HepG2 (cell line): ENCODE data around the gene ALDH18A1. TPM values are rescaled to one million over a fixed set of nuclear protein-coding genes. Genes with fewer than 3 reads are reported as not detected.
A peak's percentile ranks its signal among the peaks of the same experiment; 100 is the strongest.

ENCODE experiments used
- EEA1 ChIP-seq: sonication (generic); formaldehyde crosslinking; IDR thresholded peaks from 2 replicates; pipeline ENCODE4 v1.5.1; 2020; ENCODE audit warnings: mild to moderate bottlenecking, missing genetic modification reagents, borderline replicate concordance
- MEIS1 ChIP-seq: sonication (generic); formaldehyde crosslinking; IDR thresholded peaks from 2 replicates; pipeline ENCODE4 v1.9.0; 2021; ENCODE audit warnings: mild to moderate bottlenecking, missing genetic modification reagents, moderate library complexity, borderline replicate concordance
- NFE2 ChIP-seq: sonication (generic); formaldehyde crosslinking; IDR thresholded peaks from 2 replicates; pipeline ENCODE4 v1.4.0; 2020; ENCODE audit warnings: missing genetic modification reagents
- PPARG ChIP-seq: conservative IDR thresholded peaks from 2 replicates; pipeline ENCODE4 v1.6.1; 2016; ENCODE audit warnings: missing biosample characterization, missing genetic modification reagents
- RXRB ChIP-seq: IDR thresholded peaks from 2 replicates; pipeline ENCODE4 v1.6.1; 2016; ENCODE audit warnings: borderline replicate concordance, missing genetic modification reagents, missing compliant biosample characterization
- SALL2 ChIP-seq: sonication (generic); formaldehyde crosslinking; IDR thresholded peaks from 2 replicates; pipeline ENCODE4 v1.8.1; 2023; ENCODE audit warnings: mild to moderate bottlenecking, missing genetic modification reagents, inconsistent platforms
- SETDB1 ChIP-seq: sonication (generic); formaldehyde crosslinking; IDR thresholded peaks from 2 replicates; pipeline ENCODE4 v1.5.1; 2020; ENCODE audit warnings: missing genetic modification reagents, mild to moderate bottlenecking, borderline replicate concordance
- SUZ12 ChIP-seq: fragments of 150-350 bp; IDR thresholded peaks from 2 replicates; pipeline ENCODE4 v1.6.1; 2014; ENCODE audit warnings: low read depth, low read length
- TBX3 ChIP-seq: fragments of 450-650 bp; IDR thresholded peaks from 2 replicates; pipeline ENCODE4 v1.6.1; 2017; ENCODE audit warnings: antibody characterized with exemption, mild to moderate bottlenecking, inconsistent platforms, borderline replicate concordance
- TEAD3 ChIP-seq: optimal IDR thresholded peaks from 2 replicates; pipeline ENCODE3; 2016; ENCODE audit warnings: borderline replicate concordance
- ZNF180 ChIP-seq: sonication (generic); formaldehyde crosslinking; IDR thresholded peaks from 2 replicates; pipeline ENCODE4 v1.4.0; 2020; ENCODE audit warnings: low read depth, missing genetic modification reagents, borderline replicate concordance
- ZNF282 ChIP-seq: fragments of 450-650 bp; IDR thresholded peaks from 2 replicates; pipeline ENCODE4 v1.6.1; 2018; ENCODE audit not compliant: partially characterized antibody
- ZNF563 ChIP-seq: sonication (generic); formaldehyde crosslinking; IDR thresholded peaks from 2 replicates; pipeline ENCODE4 v1.8.0; 2022; ENCODE audit warnings: mild to moderate bottlenecking, moderate library complexity, missing genetic modification reagents
- ZNF629 ChIP-seq: sonication (generic); formaldehyde crosslinking; conservative IDR thresholded peaks from 2 replicates; pipeline ENCODE4 v1.5.0; 2020; ENCODE audit warnings: missing genetic modification reagents
- ZNF709 ChIP-seq: sonication (generic); formaldehyde crosslinking; IDR thresholded peaks from 2 replicates; pipeline ENCODE4 v1.5.0; 2020; ENCODE audit warnings: mild to moderate bottlenecking, missing genetic modification reagents
- polyA plus RNA-seq, 8 experiments: library from polyadenylated mRNA; depleted of rRNA in 3 of 8; stranded (reverse) in 7 of 8; unstranded in 1 of 8; fragments of >200 nt; fragmentation: Illumina TruSeq in 4 of 8; extraction: Trizol in 4 of 8; gene quantifications; 2 replicates each; pipeline versions ENCODE4 v1.2.1 to v1.2.3, GENCODE V29; 2011 to 2016; ENCODE audit warnings: low read depth in 4 of 8, missing spikeins in 1 of 8, mixed read lengths in 1 of 8; ENCODE audit not compliant: insufficient read depth in 1 of 8
- total RNA-seq, 5 experiments: library from RNA; depleted of rRNA; stranded (reverse); fragments of >200 nt; fragmentation: Illumina TruSeq; extraction: Trizol; gene quantifications; 2 replicates each; pipeline ENCODE4 v1.2.3, GENCODE V29; 2016; ENCODE audit warnings: low read depth in 1 of 5
- TF ChIP-seq, protein P1 (sequence below): sonication (generic); formaldehyde crosslinking; IDR thresholded peaks from 2 replicates; pipeline ENCODE4 v1.8.0; 2022; ENCODE audit warnings: mild to moderate bottlenecking, missing genetic modification reagents, moderate library complexity
- TF ChIP-seq, protein P2 (sequence below), 2 experiments: IDR thresholded peaks; 2 replicates each; pipeline ENCODE4 v1.6.1; 2011 to 2012; ENCODE audit warnings: low read length in 2 of 2, borderline replicate concordance in 1 of 2, low read depth in 1 of 2, mild to moderate bottlenecking in 1 of 2, moderate library complexity in 1 of 2
- TF ChIP-seq, protein P3 (sequence below): sonication (generic); formaldehyde crosslinking; IDR thresholded peaks from 2 replicates; pipeline ENCODE4 v1.5.0; 2020; ENCODE audit warnings: mild to moderate bottlenecking, missing genetic modification reagents, moderate library complexity
- TF ChIP-seq, protein P4 (sequence below): sonication (generic); formaldehyde crosslinking; IDR thresholded peaks from 2 replicates; pipeline ENCODE4 v1.5.0; 2020; ENCODE audit warnings: mild to moderate bottlenecking, missing genetic modification reagents

The ALDH18A1 gene
- total and polyA plus RNA-seq, 2 of the 13 experiments (the other 11 are each of a cell fraction or from before 2014, with no cell fraction given): 180 to 263 TPM

DNA sequence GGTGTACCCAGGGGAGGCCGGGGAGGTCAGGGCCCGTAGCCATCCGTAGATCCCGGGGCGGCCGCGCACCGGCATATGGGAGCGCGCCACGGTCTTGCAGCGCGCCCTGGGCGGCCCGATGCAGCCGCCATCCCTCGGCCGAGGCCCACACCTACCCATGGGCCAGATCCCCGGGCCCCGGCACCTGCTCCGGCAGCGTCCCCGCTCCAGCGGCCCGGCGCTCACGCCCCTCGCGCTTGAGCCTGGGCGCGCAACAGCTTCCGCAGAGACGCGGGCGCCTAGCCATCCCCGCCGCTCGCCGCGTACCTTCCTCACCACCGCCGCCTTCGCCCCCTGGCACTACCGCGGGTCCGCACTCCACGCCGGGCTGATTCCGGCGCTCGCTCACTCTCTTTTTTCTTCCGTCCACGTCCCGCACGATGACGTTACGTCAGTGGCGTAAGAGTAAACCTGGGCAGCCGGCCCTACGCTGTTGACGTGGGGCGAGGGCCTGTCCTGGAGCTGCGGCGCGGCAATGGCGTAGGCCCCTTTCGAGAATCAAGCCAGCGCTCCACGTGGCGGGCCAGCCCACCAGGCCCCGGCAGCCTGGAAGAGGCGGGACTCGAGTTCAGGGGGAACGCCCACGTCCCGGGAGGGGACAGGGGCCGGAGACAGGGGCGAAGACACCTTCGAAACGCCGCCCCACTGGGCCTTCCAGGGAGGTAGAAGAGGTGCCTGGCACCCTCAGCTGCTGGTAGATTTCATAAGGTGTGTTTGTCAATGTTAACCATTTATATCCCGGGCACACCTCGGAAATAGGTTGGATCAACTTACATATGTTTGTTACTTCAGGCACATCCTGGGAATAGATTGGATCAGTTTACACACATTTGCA is at the start of gene ALDH18A1 (continued):
- TF ChIP-seq SETDB1 (CRISPR knock-in tag) (no peak), RXRB (CRISPR knock-in tag) (peak; percentile 48; the same call in 1 of the 2 replicates), PPARG (CRISPR knock-in tag) (0 out of 2 replicates have a peak, but pooled peaks have one; percentile 12), ZNF282 (no peak), TEAD3 (CRISPR knock-in tag) (no peak), SALL2 (CRISPR knock-in tag) (no peak; the same call in 1 of the 2 replicates), EEA1 (CRISPR knock-in tag) (peak; percentile 91), TBX3 (no peak), ZNF709 (CRISPR knock-in tag) (peak; percentile 35; the same call in 1 of the 2 replicates), ZNF629 (CRISPR knock-in tag) (no peak), ZNF563 (CRISPR knock-in tag) (no peak), ZNF180 (CRISPR knock-in tag) (no peak), SUZ12 (no peak), MEIS1 (CRISPR knock-in tag) (peak; percentile 46; the same call in 1 of the 2 replicates), NFE2 (CRISPR knock-in tag) (no peak)
- TF ChIP-seq, protein P1, sequence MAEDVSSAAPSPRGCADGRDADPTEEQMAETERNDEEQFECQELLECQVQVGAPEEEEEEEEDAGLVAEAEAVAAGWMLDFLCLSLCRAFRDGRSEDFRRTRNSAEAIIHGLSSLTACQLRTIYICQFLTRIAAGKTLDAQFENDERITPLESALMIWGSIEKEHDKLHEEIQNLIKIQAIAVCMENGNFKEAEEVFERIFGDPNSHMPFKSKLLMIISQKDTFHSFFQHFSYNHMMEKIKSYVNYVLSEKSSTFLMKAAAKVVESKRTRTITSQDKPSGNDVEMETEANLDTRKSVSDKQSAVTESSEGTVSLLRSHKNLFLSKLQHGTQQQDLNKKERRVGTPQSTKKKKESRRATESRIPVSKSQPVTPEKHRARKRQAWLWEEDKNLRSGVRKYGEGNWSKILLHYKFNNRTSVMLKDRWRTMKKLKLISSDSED (CRISPR knock-in tag): no peak; the same call in 1 of the 2 replicates
- TF ChIP-seq, protein P2, sequence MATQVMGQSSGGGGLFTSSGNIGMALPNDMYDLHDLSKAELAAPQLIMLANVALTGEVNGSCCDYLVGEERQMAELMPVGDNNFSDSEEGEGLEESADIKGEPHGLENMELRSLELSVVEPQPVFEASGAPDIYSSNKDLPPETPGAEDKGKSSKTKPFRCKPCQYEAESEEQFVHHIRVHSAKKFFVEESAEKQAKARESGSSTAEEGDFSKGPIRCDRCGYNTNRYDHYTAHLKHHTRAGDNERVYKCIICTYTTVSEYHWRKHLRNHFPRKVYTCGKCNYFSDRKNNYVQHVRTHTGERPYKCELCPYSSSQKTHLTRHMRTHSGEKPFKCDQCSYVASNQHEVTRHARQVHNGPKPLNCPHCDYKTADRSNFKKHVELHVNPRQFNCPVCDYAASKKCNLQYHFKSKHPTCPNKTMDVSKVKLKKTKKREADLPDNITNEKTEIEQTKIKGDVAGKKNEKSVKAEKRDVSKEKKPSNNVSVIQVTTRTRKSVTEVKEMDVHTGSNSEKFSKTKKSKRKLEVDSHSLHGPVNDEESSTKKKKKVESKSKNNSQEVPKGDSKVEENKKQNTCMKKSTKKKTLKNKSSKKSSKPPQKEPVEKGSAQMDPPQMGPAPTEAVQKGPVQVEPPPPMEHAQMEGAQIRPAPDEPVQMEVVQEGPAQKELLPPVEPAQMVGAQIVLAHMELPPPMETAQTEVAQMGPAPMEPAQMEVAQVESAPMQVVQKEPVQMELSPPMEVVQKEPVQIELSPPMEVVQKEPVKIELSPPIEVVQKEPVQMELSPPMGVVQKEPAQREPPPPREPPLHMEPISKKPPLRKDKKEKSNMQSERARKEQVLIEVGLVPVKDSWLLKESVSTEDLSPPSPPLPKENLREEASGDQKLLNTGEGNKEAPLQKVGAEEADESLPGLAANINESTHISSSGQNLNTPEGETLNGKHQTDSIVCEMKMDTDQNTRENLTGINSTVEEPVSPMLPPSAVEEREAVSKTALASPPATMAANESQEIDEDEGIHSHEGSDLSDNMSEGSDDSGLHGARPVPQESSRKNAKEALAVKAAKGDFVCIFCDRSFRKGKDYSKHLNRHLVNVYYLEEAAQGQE (IDR thresholded peaks at IDR 0.05; ENCODE audit: borderline replicate concordance in 1 of 2, low read depth in 1 of 2, low read length in 2 of 2): no peak; a peak in 1 of 4 replicates
- TF ChIP-seq, protein P3, sequence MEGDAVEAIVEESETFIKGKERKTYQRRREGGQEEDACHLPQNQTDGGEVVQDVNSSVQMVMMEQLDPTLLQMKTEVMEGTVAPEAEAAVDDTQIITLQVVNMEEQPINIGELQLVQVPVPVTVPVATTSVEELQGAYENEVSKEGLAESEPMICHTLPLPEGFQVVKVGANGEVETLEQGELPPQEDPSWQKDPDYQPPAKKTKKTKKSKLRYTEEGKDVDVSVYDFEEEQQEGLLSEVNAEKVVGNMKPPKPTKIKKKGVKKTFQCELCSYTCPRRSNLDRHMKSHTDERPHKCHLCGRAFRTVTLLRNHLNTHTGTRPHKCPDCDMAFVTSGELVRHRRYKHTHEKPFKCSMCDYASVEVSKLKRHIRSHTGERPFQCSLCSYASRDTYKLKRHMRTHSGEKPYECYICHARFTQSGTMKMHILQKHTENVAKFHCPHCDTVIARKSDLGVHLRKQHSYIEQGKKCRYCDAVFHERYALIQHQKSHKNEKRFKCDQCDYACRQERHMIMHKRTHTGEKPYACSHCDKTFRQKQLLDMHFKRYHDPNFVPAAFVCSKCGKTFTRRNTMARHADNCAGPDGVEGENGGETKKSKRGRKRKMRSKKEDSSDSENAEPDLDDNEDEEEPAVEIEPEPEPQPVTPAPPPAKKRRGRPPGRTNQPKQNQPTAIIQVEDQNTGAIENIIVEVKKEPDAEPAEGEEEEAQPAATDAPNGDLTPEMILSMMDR (CRISPR knock-in tag): 0 out of 2 replicates have a peak, but pooled peaks have one; percentile 15
- TF ChIP-seq, protein P4, sequence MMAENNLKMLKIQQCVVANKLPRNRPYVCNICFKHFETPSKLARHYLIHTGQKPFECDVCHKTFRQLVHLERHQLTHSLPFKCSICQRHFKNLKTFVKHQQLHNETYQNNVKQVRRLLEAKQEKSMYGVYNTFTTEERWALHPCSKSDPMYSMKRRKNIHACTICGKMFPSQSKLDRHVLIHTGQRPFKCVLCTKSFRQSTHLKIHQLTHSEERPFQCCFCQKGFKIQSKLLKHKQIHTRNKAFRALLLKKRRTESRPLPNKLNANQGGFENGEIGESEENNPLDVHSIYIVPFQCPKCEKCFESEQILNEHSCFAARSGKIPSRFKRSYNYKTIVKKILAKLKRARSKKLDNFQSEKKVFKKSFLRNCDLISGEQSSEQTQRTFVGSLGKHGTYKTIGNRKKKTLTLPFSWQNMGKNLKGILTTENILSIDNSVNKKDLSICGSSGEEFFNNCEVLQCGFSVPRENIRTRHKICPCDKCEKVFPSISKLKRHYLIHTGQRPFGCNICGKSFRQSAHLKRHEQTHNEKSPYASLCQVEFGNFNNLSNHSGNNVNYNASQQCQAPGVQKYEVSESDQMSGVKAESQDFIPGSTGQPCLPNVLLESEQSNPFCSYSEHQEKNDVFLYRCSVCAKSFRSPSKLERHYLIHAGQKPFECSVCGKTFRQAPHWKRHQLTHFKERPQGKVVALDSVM (CRISPR knock-in tag): 0 out of 2 replicates have a peak, but pooled peaks have one; percentile 4
